ENCODE measurements around the gene NPM1.

Gene NPM1

DNA sequence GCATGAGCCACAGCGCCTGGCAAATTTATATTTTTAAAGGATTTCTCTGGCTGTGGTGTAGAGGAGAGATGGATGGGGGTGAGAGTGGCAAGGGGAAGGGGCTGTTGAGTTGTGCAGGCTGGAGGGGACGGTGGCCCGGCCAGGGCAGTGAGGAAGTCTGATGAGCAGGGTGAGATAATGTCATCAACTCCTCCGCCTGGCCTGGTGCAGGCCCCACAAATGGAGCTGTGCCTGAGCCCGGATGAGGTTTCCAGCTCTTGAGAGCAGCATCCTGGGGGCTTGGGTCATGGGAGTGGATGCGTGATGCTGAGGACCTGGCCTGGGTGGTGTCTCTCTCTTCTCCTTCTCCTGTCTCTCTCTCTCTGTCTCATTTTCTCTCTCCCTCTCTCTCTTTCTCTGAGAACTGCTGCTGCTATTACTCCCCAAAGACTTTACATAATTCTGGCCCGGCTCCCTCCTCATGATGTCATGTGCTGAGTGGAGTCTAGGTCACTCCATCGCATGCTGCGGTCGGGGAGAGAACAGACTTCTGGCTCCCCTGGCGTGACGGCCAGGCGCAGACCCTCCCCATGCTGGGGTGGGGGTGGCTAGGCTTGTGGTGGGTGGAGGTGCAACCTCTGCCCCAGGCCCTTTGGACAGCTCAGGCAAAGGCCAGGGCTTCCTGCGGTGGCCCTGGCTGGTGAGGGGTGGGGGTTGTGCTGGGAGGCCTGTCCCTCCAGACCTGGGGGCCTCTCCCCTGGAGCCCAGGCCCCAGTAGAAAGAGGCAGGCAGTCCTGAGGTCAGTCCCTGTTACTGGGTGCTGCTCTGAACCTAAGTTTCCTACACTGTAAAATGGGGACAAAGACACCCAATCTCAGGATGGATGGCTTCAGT is 58.2 kb downstream of the NPM1 start:
- in situ Hi-C loops (cut with MboI; ENCODE audit: low sequenced_read_pairs), result no loop called here

DNA sequence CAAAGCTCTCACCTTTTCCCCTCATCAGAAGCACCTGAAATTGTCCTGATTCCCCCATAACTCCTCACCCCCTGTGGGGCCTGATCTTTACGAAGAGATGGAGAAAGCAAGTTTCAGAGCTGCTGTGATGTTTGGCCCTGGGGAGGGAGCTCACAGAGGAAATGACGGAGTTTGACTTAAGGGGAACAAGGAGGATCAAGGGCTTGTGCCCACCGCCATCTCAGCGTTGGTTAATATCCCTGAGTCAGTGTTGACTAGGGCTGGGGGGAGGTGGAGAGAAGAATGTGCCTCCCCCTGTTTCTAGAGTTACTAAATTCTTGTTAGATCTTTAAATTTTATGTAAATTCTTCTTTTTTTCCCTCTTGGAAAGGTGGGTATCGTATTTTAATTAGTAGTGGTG is 59.6 kb downstream of the NPM1 start:
- in situ Hi-C loops (cut with MboI; ENCODE audit: low sequenced_read_pairs), result no loop called here

DNA sequence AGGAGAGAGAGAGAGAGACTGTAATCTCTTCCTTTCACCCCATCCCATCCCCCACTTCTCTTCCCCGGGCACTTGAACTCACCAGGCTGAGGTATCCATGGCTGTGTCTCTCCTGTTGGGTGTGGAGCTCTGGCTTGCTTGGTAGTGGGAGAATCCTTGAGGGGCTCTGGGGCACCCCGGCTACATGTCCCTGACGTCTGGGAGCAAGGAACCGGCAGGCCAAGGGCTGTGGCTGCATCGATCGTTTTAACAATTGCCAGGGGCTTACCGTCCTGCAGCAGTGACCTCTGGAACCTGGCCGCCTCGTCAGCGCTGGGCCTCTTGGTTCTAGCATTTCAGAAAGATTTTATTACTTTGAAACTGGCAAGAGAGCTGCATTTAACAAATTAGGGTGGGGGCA is 61.8 kb downstream of the NPM1 start:
- in situ Hi-C loops (cut with MboI; ENCODE audit: low sequenced_read_pairs), result no loop called here

DNA sequence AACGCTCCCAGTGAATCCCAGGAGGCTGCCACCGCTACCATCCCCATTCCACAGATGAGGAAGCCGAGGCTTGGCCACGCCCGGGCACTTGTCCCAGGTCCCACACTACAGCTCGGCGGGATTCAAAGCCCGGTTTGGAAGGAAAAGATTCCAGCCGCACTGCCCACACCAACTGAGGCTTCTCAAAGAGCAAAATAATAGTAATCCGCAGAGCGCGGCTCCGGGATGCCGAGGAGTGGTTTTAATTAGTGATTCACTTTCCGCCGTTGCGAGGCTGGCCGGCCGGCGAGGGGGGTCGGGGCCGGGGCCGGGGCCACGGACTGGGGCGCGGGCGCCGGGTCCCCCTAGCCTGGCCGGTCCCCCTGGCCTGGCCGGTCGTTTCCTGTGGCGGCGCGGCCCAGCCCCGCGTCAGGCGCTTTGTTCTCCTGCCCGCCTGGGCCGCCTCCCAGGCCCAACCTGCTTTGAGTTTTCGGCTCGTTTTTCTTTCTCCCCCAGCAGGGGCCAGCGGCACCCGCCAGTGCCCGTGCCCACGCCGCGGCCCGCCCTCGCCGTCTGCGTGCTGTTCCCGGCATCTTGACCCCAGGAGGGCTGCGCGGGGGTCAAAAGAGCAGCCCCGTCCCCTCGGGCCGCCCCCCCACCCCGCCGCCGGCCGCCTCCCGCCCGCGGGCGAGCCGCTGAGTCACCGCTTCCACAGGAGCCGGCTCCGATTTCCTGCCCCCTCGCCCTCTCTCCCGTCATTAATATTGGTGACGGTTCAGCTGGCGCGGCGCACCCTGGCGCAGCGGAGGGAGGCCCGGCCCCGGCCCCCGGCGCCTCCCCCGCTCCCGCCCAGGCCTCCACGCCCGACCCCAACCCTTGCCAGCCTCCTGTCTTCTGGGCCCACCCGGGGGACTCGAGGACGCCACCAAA is 63.0 kb downstream of the NPM1 start:
- in situ Hi-C loops (cut with MboI; ENCODE audit: low sequenced_read_pairs), result no loop called here

DNA sequence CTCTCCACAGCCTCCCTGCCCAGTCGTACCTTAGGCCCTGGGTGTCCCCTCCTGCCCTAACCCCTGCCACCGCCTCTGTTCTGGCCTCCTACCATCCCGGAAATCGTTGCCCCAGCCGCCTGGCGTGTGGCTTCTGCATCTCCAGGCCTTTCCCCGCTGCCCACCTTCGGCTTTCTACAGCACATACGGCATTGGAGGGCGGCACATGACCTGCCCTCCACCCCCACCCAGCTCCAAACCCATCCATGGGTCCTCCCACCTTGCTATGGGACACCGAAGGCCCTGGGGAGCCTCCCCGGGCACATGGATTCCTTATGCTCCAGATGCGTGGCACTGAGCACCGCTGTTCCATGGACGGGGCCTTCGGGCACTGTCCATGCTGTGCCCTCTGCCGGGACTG is 63.8 kb downstream of the NPM1 start:
- in situ Hi-C loops (cut with MboI; ENCODE audit: low sequenced_read_pairs), result no loop called here

DNA sequence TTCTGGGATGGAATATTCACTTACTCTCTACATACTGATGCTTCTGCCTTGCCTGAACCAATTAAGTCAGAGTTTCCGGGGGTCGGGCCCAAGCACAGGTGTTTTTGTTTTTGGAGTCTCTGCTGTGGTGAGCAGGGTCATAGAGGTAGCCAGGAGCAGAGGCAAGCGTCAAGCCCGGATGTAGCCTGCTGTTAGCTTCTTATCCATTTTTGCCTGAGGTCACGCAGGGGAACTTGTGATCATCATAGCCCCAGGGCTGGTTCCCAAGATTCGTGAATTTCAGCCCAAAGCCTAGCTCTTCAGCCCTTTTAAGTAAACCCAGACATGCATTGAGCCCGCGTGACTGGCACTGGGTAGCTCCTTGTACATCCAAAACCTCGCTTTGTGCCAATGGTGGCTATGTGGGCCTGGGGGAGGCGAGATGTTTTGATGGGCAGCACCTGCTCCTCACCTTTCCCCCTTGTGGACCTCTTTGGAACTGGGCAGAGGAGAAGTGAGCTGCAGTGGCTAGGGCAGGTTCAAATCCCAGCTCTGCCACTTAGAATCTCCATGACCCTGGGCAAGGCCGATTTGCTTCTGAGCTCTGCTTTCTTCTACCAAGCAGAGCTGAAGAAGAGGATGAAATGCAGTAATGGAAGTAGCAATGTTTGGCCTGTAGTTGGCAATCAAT is 65.5 kb downstream of the NPM1 start:
- in situ Hi-C loops (cut with MboI; ENCODE audit: low sequenced_read_pairs), result no loop called here

DNA sequence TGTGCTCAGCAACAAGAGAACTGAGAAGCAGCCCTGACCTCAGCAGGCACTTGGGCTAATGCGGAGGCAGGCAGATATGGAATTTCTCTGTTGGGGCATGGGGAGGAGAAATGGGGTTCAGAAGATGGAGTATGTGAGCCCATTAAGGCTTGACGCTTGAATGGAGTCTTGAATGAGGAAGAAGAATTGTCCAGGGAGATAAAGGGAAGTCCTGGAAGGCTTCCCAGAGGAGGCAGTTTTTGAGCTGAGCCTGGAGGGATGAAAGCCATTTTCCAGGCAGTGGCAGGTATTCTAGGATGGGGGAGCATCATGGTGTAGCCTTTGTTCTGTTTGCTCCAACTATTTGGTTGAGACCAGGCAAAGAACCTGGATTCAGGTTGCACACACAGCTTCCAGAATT is 66.3 kb downstream of the NPM1 start:
- in situ Hi-C loops (cut with MboI; ENCODE audit: low sequenced_read_pairs), result no loop called here

DNA sequence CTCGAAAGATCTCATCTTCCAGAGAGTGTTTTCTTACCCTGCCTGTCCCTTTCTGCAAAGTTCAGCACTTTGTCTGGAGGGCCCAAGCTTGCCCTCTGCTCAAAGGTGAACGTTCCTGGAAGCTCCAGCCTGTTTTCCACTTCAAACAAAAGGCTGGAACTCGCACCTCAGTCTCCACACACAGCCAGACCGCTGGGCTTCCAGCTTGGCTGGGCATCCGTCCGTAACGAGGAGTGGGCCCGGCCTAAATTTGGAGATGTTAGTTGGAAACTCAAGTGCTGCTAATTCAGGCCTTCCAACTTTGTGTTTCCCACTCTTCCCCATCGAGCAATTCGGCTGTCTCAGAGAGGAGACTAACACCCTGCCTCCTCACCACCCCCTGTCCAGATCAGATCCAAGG is 66.9 kb downstream of the NPM1 start:
- in situ Hi-C loops (cut with MboI; ENCODE audit: low sequenced_read_pairs), result no loop called here

DNA sequence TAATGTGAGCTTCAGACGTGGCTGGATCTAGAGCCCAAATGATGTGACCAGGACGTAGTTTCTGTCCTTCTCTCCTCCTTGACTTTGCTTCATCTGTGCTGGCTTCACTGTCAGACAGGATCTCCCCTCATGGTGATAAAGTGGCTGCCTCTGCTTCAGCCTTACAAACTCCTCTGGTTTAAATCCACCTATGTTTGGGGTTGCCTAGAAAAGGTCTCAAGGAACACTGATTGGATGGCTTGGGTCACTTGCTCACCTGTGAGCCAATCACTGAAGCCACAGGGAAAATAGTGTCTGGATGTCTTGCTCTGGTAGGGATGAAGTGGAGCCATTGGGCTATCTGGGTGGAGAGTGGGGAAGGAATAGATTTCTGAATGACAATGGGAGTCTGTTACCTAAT is 67.9 kb downstream of the NPM1 start:
- in situ Hi-C loops (cut with MboI; ENCODE audit: low sequenced_read_pairs), result no loop called here

DNA sequence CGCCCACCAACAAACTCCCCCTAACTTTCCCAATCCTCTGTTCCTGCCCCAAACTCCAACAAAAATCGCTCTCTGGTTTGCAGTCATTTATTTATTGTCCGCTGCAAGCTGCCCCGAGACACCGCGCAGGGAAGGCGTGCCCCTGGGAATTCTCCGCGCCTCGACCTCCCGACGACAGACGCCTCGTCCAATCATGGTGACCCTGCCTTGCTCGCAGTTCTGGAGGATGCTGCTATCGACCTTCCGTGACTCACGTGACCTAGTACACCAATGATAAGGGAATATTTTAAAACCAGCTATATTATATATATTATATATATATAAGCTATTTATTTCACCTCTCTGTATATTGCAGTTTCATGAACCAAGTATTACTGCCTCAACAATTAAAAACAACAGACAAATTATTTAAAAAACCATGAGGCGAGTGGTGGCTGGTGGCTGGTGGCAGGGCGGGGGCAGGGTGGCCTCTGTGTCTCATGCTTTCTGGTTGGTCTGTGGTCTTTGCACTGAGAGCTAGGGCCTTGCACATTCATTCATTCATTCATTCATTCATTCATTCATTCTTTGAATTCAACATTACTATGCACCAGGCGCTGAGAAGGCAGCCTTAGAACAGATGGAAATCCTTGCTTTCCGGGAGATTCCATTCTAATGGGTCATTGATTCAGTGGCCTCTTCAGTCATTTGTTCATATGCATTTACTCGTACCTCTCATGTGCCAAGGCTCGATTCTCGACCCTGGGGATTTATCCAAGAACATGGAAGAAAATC is 69.7 kb downstream of the NPM1 start:
- in situ Hi-C loops (cut with MboI; ENCODE audit: low sequenced_read_pairs), result no loop called here

DNA sequence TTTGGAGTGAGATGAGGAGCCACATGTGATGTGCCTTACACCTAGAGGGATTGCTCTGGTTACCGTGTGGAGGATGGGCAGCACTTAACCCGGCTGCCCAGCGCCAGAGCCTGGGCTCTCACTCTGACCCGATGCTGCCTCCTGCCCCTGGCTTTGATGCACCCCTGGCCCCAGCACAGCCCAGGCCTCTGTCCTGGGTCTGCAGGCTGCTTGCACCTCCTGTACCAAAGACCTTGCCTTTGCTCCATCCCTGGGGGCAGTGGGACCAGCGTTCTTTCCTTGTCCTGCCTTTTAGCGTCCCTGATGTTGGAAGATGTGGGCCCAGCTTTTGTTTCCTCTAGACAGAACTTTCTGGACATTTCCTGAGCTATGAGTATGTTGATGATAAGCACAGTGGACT is 72.2 kb downstream of the NPM1 start:
- in situ Hi-C loops (cut with MboI; ENCODE audit: low sequenced_read_pairs), result no loop called here

Data from HL-60/S4 treated with retinoic acid at 250 ng/mL for 4 days and 3 days (cell line).